Putamen (tissue), 1 donor: ENCODE data around the gene EIF4G2.
"Not testable (repeated sequence)": the region's sequence is repeated elsewhere in the genome, so short reads cannot be mapped to it uniquely, and the experiment has no call there.

ENCODE experiments used
- DNase-seq: peaks from one replicate; pipeline ENCODE4 v3.0.0-alpha.2; 2016; ENCODE audit warnings: low spot score

Gene EIF4G2

DNA sequence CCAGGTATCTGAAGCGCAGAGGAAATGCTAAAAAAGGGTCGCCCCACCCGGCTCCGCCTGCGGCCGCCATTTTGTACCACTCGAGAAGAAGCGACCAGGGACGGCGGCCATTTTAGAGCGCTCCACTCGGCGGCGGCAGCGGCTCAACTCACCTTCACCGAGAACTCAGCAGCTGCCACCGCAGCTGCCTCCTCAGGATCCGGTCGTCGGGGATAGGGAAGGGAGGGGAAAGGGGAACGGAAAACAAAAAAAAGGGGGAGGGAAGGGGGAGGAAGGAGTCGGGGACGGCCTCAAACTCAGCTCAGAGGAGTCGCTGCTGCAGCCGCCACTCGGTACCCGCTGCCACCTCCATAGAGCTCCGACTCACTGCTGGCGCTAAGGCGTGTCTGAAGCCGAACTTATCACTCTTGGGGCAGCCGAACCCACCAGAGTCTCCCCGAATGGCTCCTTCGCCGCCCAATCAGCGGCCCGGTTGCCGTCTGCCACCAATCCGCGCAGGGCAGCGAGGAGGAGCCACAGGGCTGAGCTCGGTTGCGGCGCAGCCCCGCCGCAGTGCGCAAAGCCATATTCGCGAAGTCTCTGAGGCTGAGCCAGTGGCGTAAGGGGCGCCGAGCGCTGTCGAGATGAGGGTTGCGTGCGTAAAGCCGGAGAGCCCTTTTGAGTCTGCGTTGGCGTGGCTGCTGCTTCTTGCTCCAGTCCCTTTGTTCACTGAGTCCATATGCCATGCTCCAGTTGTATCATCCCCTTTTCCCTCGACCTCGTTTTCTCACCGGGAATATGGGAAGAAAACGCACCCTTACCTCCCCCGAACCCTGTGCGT is at the start of gene EIF4G2:
Gene EIF4G2 (minus strand): TSS at position 374 of the 820 bp plus-strand sequence.
- peak; percentile 100 for DNase-seq

DNA sequence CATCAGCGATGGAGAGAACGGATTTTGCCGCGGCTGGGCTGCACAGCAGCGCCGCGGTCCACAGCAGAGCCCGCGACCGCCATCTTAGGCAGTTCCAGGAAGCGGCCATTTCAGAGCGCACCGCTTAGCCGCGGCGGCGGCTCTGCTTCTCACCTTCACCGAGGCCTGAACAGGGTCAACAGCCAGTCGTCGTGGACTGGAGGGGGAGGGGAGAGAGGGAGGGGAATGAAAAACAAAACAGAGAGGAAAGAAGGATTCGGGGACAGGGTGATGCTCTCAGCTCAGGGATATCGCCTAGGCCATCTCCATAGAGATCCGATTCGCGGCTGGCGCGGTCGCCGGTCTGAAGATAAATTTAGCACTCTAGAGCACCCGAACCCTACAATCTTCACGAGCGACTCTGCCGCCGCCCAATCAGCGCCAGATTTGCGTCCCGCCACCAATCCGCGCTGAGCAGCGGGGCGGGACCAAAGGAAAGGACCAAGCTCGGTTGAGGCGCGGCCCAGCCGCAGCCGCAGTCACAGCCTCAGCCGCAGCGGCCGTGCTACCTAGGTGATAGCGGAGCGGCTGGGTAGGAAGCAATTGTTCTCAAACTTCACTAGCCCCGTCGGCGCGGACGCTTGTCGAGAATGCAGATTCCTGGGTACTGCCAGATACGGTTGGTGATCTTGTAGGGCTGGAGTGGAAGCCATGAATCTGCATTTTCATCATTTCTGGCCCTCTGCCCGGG is 49.1 kb upstream of the EIF4G2 start, which contains the start of gene ZBED5:
Gene ZBED5 (minus strand): TSS at position 345 of the 730 bp plus-strand sequence. CDS start 3,108 bp downstream, outside the sequence.
- peak; percentile 99 for DNase-seq

GRCh38 chr11:10857459-10857708 is 48.7 kb upstream of the EIF4G2 start:
- no peak for DNase-seq

DNA sequence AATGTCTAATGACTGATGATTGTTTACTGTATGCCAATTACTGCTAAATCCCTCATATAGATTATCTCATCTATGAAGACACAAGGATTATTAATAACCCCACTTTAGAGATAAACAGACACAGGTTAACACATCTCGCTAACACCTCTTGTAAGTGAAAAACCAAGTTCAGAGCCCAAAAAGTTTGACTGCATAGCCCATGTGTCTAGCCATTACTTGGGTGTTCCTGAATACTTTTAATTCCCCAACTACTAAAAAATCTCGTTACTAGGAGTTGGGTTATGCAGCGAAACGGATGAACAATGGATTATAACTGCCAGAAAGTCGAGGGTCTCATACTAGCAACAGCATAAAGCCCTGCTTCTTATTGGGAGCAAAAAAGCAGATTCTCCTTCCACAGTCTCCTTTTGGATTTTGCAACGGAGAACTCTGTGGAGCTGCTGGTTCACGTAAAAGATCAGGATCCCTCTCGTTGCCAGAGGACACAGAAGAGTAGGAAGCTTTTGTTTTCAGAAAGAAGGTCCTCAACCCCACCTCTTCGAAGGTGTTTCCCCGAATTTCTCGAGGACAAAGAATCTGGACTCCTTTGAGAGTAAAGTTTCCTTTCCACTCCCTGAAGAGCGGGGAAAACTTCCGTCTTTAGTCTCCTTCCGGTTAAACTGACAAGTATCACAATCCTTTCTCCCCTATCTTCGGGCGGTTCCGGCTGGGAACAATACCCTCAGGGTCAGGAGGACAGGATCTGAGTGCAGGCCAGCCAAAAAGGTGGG is 48.1 kb upstream of the EIF4G2 start:
- peak; percentile 47 for DNase-seq

DNA sequence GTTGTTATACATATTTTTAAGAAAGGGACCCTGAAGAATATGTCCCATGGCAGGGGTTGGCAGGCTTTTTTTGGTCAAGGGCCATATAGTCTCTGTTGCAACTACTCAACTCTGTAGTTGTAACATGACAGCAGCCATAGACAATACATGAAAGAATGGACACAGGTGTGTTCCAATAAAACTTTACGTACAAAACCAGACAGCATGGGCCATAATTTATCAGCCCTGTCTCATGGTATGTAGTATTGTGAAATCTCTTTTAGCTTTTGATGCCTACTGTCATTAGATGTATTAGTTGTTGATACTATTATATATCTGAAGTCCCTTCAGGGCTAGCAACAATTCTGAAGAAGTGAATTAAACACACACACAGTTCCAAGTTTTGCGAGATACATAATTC is 46.6 kb upstream of the EIF4G2 start:
- no peak for DNase-seq

DNA sequence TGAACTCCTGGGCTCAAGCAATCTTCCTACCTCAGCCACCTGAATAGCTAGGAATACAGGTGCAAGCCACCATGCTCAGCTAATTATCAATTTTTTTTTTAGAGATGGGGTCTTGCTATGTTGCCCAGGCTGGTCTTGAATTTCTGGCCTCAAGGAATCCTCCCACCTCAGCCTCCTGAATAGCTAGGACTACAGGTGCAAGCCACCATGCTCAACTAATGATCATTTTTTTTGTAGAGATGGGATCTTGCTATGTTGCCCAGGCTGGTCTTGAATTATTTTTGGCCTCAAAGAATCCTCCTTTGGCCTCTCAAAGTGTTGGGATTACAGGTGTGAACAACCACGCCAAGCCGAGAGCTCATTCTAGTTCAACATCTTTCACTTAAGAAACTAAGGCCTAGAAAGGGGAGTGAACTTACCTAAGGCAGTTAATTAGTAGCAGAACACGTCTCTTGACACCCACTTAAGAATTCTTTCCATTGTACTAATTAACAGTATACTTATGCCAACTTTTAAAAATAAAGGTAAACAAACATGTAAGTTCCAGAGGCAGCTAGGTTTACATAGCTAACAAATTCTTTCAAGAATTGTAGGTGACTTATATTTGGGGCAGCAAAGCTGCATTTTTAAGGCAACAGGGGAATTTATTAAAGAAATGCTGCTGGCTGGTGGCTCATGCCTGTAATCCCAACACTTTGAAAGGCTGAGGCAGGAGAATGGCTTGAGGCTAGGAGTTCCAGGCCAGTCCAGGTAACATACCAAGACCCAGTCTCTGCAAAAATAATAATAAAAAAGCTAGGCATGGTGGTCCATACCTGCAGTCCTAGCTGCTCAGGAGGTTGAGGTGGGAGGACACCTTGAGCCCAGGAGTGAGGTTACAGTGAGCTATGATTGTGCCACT is 39.5 kb upstream of the EIF4G2 start:
- DNase-seq: no peak

GRCh38 chr11:10846660-10847059 is 37.9 kb upstream of the EIF4G2 start:
- no peak for DNase-seq

DNA sequence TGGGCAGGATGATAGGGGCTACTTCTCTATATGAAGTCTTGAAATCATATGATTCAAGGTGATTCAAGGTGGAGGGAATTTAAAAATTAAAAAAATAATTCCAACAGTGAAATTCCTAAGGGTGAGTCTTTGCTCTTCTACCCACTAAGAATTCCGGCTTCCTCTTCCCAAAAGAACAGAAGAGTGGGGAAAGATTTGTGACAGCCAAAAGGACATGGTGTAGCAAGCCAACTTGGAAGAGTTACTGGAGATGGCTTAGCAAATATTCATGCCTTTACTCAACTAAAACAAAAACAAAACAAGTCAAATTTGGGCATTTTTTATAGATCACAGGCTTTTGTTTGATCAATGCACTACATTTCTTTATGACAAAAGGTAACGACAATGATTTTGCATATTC is 36.9 kb upstream of the EIF4G2 start:
- no peak for DNase-seq

GRCh38 chr11:10844796-10845195 is 36.1 kb upstream of the EIF4G2 start:
- DNase-seq: no peak

- peak; percentile 26 for DNase-seq
Measured at GRCh38 chr11:10844356-10844755, 35.6 kb upstream of the EIF4G2 start.

- DNase-seq: no peak
Measured at GRCh38 chr11:10838881-10839280, 30.2 kb upstream of the EIF4G2 start.

- no peak for DNase-seq
Measured at GRCh38 chr11:10838083-10838482, 29.4 kb upstream of the EIF4G2 start.

GRCh38 chr11:10836884-10837283 is 28.2 kb upstream of the EIF4G2 start:
- not testable (repeated sequence) for DNase-seq

DNA sequence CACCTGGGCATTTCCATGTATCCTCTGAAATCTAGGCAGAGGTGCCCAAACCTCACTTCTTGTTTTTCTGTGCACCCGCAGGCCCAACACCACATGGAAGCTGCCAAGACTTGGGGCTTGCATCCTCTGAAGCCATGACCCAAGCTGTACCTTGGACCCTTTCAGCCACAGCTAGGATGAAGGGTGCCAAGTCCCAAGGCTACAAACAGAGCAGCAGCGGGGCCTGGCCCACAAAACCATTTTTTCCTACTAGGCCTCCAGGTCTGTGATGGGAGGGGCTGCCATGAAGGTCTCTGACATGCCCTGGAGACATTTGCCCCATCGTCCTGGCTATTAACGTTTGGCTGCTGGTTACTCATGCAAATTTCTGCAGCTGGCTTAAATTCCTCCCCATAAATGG is 20.4 kb upstream of the EIF4G2 start:
- no peak for DNase-seq

DNA sequence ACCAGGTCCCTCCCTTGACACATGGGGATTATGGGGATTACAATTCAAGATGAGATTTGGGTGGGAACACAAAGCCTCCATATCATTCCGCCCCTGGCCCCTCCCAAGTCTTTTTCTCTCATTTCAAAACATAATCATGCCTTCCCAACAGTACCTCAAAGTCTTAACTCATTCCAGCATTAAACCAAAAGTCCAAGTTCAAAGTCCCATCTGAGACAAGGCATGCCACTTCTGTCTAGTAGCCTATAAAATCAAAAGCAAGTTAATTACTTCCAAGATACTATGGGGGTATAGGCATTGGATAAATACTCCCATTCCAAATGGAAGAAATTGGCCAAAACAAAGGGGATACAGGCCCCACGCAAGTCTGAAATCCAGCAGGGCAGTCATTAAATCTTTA is 19.7 kb upstream of the EIF4G2 start:
- no peak for DNase-seq

DNA sequence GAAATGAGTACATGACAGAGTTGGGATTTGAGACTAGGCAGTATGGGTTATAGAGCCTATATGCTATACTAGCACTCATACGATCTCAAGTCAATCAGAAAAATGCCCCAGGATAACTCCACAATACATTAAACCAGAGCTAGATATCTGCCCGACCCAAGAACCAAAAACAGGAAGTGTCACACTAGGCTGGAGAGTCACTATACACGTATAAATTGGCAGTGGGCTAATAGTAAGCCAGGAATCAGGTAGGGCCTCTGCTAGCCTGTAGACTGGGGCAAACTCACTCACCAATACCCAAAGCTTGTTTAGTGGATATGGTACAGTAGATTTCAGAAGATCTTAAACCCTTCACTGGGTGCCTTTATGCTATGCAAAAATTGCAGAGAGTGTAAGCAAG is 16.2 kb upstream of the EIF4G2 start:
- DNase-seq: no peak

GRCh38 chr11:10823152-10823579 is 14.4 kb upstream of the EIF4G2 start:
- DNase-seq: no peak

- DNase-seq: not testable (repeated sequence)
Measured at GRCh38 chr11:10822491-10822890, 13.8 kb upstream of the EIF4G2 start.

DNA sequence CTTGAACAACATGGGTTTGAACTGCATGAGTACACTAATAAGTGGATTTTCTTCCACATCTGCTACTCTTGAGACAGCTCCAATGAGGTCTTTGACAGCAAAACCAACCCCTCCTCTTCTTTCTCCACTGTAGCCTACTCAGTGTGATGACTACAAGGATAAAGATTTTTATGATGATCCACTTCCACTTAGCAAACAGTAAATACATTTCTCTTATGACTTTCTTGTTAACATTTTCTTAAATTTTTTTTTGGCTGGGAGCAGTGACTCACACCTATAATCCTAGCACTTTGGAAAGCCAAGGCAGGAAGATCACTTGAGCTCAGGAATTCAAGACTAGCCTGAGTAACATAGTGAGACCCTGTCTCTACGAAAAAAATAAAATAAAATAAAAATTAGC is 9.9 kb upstream of the EIF4G2 start:
- no peak for DNase-seq

- no peak for DNase-seq
Measured at GRCh38 chr11:10813945-10814344, 5.2 kb upstream of the EIF4G2 start.

DNA sequence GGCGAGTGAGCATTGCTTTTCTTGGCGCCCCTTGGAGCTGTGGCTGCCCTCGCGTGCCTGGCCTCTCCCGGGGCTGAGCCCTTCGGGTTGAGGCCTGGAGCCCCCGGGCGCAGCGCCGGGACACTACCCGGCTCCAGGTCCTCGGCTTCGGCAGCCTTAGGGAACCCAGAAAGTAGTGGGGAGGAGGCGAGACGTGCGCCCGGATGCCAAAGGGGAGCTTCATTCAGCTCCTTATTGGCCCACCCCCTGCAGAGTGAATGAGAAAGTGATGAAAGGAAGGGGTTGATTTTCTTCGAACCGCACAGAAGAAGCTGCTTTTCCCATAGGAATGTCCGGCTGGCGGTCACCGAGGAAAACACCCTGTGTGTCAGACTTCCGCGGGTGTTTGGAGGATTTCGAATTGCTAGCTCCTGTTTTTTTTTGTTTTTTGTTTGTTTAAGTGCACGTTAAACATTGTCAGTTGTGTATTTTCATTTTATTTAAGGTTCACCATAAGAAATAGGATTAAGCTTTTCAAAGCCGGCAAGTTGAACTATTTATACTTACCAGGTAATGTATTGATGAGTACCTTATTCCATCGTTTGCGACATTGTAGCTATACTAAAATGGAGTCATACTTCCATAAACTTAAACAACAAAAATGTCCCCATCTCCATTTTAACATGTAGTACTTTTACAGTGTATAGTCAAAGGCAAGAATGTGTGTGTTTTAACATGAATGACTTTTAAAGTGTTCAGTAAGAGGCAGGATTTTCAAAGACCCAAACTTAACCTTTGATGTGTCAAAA is 841 bp upstream of the EIF4G2 start:
- no peak for DNase-seq
